Activated CD4-positive, alpha-beta T cell treated with anti-CD3 and anti-CD28 coated beads, Interleukin-2, Interleukin-6, amounts not matched to agents 100 ng/mL and 50 ng/mL, durations not matched to agents 16 hours and 8 hours (primary cell): ENCODE measurements around the gene HMGXB3.
A peak's percentile ranks its signal among the peaks of the same experiment; 100 is the strongest.

ENCODE experiments used
- DNase-seq: peaks from one replicate; pipeline ENCODE4 v3.0.0-alpha.2; 2020

HMGXB3 gene

GRCh38 chr5:149990518-149991376 lies 9.8 kb upstream of the HMGXB3 start:
- peak; percentile 75 for DNase-seq

GRCh38 chr5:149993471-149993870 lies 7.1 kb upstream of the HMGXB3 start:
- DNase-seq, result no peak

GRCh38 chr5:149995385-149996204 lies 4.9 kb upstream of the HMGXB3 start:
- no peak for DNase-seq

- no peak for DNase-seq
Measured at GRCh38 chr5:149996205-149996890, 4.2 kb upstream of the HMGXB3 start.

DNA sequence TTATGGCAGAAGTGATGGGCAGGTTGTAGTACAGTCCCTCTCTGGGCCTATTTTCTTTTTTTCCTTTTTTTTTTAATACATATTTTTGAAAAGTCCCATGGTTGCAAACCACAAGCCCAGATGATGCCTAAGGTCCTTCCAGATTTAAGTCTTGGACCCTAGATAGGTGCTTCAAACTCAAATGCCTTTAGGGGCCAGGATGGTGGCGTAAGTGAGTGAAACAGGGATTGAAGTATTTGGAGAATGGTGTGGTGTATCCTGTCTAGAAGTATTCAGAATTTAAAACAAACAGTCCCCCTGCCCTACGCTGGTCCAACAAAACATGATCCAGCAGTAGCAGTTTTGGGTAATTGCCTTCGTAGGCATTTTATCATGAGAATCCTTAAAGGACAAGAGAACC lies 2.3 kb upstream of the HMGXB3 start:
- no peak for DNase-seq

DNA sequence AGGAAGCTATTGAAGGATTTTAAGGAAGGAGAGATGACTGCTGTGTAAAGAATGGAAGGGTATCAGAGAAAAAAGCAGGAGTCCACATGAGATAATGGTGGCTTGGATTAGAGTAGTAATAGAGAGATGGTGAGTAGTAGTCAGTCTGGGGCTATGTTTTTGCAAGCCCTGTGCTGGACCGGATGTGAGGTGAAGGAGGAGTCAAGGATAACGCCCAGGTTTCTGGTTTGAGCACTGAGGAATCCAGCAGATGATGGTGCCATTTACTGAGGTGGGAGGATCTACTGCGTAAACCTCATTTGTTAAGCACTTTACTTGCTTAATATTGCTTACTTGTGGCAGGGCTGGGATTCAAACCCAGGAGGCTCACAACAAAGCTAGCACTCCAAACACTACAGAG lies 1.2 kb upstream of the HMGXB3 start:
- DNase-seq, result no peak

DNA sequence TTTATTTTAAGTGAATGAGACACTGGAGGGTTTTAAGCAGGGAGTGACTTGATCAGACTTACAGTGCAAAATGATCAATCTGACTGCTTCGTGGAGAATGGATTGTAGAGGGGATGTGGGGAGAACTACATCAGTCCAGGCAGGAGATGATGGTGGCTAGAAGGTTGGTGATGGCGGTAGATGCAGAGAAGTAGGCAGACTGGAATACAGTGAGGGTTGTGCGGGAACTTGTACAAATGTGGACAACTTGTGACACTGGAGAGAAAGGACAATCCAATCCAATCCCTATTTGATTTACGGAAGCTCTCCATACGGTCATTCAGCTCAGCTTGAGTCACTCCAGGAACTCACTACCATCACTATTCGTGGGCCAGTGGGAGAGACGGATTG lies 678 bp upstream of the HMGXB3 start:
- DNase-seq, result no peak

- DNase-seq, result peak; percentile 48
Measured at GRCh38 chr5:150000990-150001659, 586 bp downstream of the HMGXB3 start.

- peak; percentile 85 for DNase-seq
Measured at GRCh38 chr5:150001660-150002486, 1.3 kb downstream of the HMGXB3 start.

GRCh38 chr5:150006318-150006717 lies 5.8 kb downstream of the HMGXB3 start:
- DNase-seq, result no peak

GRCh38 chr5:150007050-150007449 lies 6.5 kb downstream of the HMGXB3 start:
- DNase-seq, result no peak

DNA sequence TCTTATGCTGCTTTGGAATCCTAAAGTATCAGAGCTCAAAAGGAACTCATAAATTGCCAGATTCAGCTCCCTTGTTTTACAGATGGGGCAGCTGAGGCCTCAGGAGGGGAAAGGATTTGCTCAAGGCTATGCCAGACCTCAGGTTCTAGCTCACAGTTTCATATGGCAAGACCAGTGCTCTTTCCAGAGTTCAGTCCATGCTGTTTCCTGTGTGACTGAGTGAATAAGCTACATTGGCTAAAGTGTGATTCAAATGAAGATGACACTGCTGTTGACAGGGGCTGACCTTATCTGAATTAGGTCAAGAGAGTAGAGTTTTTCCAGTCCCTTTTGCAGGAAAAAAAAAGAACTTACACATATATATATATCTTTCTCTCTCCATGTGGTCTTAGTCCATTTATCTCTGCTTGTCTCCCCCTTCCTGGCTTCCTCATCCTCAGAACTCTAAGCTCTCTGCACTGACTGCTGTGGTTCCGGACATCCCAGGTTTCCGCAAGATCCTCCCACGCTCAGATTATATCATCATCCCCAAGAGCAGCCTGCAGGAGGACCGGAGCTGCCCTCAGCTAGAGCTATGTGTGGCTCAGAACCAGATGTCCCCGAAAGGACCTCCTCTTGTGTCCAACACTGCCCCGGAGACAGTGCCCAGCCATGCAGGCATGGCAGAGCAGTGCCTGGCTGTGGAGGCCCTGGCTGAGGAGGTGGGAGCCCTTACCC lies 9.3 kb downstream of the HMGXB3 start:
- DNase-seq, result peak; percentile 22

GRCh38 chr5:150013931-150014330 lies 13.4 kb downstream of the HMGXB3 start:
- no peak for DNase-seq

GRCh38 chr5:150014456-150014855 lies 13.9 kb downstream of the HMGXB3 start:
- no peak for DNase-seq

GRCh38 chr5:150015415-150015814 lies 14.9 kb downstream of the HMGXB3 start:
- DNase-seq, result no peak

GRCh38 chr5:150016537-150016936 lies 16.0 kb downstream of the HMGXB3 start:
- no peak for DNase-seq

- no peak for DNase-seq
Measured at GRCh38 chr5:150017226-150018005, 16.9 kb downstream of the HMGXB3 start.

GRCh38 chr5:150020249-150020648 lies 19.7 kb downstream of the HMGXB3 start:
- DNase-seq, result no peak

GRCh38 chr5:150021491-150022157 lies 21.1 kb downstream of the HMGXB3 start:
- no peak for DNase-seq

- no peak for DNase-seq
Measured at GRCh38 chr5:150022158-150022531, 21.6 kb downstream of the HMGXB3 start.
